ENCODE measurements around the gene SLC35F6.

- TF ChIP-seq CTCF (IDR thresholded peaks at IDR 0.05) (no peak), POLR2AphosphoS5 (IDR thresholded peaks at IDR 0.05; ENCODE audit: low read depth, low read length) (peak; percentile 46; the same call in 1 of the 2 replicates), REST (IDR thresholded peaks at IDR 0.05; ENCODE audit: insufficient read depth in 1 of 2, low read depth in 2 of 2, low read length in 1 of 2) (no peak), SIN3A (IDR thresholded peaks at IDR 0.05; ENCODE audit: borderline replicate concordance, insufficient read depth, low read depth, low read length) (no peak), TCF7L2 (IDR thresholded peaks at IDR 0.05; ENCODE audit: low read depth, low read length) (no peak)
Observed at GRCh38 chr2:26735883-26736588, 28.0 kb upstream of the SLC35F6 start.
